ENCODE measurements around the gene HOXA13.
A peak's percentile ranks its signal among the peaks of the same experiment; 100 is the strongest.

HOXA13 gene

DNA sequence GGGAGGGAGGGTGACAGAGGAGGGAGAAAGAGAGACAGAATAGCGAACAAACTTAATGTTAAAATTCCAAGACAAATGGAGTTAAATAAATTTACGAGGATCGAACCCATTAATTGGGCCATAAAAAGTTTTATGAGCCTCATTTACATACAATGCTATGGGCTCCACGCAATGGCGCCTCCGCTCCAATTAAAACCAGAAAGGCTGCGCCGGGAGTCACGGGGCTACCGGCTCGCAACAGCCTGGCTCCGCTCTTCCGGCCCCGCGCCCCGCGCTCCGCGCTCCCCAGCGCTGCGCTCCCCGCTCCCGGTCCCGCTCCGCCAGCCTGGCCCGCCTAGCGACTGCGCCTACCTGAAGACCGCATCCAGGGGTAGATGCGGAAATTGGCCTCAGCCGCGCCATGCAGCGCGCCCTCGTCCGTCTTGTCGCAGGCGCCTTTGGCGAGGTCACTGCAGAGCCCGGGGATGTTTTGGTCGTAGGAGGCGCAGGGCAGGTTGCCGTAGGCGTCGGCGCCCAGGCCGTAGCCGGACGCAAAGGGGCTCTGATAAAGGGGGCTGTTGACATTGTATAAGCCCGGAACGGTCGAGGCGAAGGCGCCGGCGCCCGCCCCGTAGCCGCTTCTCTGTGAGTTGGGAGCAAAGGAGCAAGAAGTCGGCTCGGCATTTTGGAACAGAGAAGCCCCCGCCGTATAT, 43.9 kb downstream of the HOXA13 start:
- peak overlapping the region; percentile 56 for H3K27ac ChIP-seq (ENCODE audit: low read depth, low read length)
- no peaks in the 10 kb centered on the region for H3K36me3 ChIP-seq (ENCODE audit: control insufficient read depth in 1 of 2, insufficient read depth in 2 of 2, low read length in 2 of 2)
- H3K9ac ChIP-seq (ENCODE audit: low read depth in 1 of 2, low read length in 2 of 2): no peak overlapping the region
- peaks cover 94 to 96% of the 10 kb centered on the region in 2 donors for H3K27me3 ChIP-seq (ENCODE audit: control insufficient read depth in 1 of 2, insufficient read depth in 2 of 2, low read length in 2 of 2)
- H3K9me3 ChIP-seq (ENCODE audit: control insufficient read depth in 1 of 2, low read length in 2 of 2): no peaks in the 10 kb centered on the region
- H3K4me1 ChIP-seq (ENCODE audit: control insufficient read depth in 1 of 2, insufficient read depth in 2 of 2, low read length in 2 of 2): peaks cover 20 to 33% of the 10 kb centered on the region in 2 donors
- H3K4me3 ChIP-seq (ENCODE audit: low read depth in 1 of 2, low read length in 2 of 2): peak overlapping the region; percentile 22 to 28

DNA sequence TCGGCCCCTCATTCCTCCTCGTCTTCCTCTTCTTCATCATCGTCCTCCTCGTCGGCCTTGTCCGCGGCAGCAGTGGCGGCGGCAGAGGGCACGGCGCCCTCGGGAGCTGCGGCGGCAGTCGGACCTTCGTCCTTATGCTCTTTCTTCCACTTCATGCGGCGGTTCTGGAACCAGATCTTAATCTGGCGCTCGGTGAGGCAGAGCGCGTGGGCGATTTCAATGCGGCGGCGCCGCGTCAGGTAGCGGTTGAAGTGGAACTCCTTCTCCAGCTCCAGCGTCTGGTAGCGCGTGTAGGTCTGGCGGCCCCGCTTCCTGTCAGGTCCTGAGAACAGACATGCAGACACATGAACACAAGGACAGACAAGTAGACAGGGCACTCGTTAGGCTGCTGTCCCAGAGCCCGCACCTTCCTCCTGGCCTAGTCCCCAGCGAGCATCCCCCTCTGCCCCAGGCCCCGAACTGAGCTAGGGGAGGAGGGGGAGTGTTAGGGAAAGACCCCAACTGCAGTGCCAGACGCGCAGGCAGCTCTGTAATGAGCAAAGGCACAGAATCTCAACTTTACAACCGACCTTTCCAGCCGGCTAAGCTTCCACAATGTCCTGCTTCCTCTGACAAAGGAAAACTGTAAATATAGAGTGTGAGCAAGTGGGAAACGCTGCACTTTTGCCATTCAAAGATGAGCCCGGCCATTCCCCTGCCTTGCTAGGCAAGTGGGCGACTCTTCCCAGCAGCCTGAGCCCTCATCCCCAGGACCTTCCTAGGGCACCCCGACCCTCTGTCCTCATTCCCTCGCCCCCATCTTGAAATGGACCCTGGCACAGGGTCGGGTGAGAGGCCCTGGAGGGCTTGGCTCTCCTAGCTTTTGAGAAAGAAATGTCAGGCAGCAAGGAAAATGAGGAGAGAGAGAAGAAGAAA, 44.7 kb downstream of the HOXA13 start:
- H3K4me1 ChIP-seq (ENCODE audit: control insufficient read depth in 1 of 2, insufficient read depth in 2 of 2, low read length in 2 of 2): peaks cover 25 to 35% of the 10 kb centered on the region in 2 donors
- peak overlapping the region in 1 of 2 donors; percentile 16 for H3K4me3 ChIP-seq (ENCODE audit: low read depth in 1 of 2, low read length in 2 of 2)
- H3K36me3 ChIP-seq (ENCODE audit: control insufficient read depth in 1 of 2, insufficient read depth in 2 of 2, low read length in 2 of 2): no peaks in the 10 kb centered on the region
- peaks cover 94 to 98% of the 10 kb centered on the region in 2 donors for H3K27me3 ChIP-seq (ENCODE audit: control insufficient read depth in 1 of 2, insufficient read depth in 2 of 2, low read length in 2 of 2)
- H3K27ac ChIP-seq (ENCODE audit: low read depth, low read length): no peak overlapping the region
- no peak overlapping the region for H3K9ac ChIP-seq (ENCODE audit: low read depth in 1 of 2, low read length in 2 of 2)
- H3K9me3 ChIP-seq (ENCODE audit: control insufficient read depth in 1 of 2, low read length in 2 of 2): no peaks in the 10 kb centered on the region

DNA sequence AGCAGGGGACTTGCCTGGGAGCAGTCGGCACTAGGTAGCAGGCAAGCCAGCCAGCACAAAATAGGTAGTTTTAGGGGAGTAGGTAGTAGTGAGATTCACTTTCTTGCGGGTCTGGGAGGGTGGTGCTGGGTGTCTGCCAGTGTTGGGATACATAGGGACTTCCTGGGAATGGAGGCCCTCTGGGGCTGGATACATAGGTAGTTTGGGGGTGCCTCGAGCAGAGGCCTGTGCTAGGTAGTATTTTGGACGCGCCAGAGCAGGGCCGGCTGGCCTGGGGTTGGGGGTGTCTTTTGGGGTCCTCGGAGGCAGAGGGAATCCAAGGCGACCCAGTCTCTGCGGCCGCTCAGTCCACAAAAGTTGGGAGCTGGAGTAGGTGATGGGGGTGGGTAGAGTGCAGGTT, 45.5 kb downstream of the HOXA13 start:
- H3K27ac ChIP-seq (ENCODE audit: low read depth, low read length): no peak overlapping the region
- H3K4me1 ChIP-seq (ENCODE audit: control insufficient read depth in 1 of 2, insufficient read depth in 2 of 2, low read length in 2 of 2): peaks cover 25 to 32% of the 10 kb centered on the region in 2 donors
- H3K9ac ChIP-seq (ENCODE audit: low read depth in 1 of 2, low read length in 2 of 2): no peak overlapping the region
- no peak overlapping the region for H3K4me3 ChIP-seq (ENCODE audit: low read depth in 1 of 2, low read length in 2 of 2)
- peaks cover 90 to 97% of the 10 kb centered on the region in 2 donors for H3K27me3 ChIP-seq (ENCODE audit: control insufficient read depth in 1 of 2, insufficient read depth in 2 of 2, low read length in 2 of 2)
- no peaks in the 10 kb centered on the region for H3K9me3 ChIP-seq (ENCODE audit: control insufficient read depth in 1 of 2, low read length in 2 of 2)
- H3K36me3 ChIP-seq (ENCODE audit: control insufficient read depth in 1 of 2, insufficient read depth in 2 of 2, low read length in 2 of 2): no peaks in the 10 kb centered on the region

DNA sequence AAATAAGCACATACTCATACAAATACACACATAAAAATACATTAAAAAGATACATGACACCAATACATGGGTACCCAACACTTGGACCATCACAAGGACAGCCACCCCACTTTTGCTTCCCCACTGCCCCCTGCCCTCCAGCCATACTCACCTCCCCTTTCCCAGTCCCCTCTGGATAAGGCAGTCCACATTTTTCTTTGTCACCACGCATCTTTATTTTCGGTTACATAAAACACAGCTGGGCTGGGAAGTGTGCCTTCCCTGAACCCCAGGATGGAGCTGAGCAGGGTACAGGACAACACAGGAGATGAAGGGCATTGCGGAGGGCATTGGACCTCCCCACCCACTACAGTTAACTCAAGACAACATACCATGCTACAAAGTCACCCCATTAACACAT, 46.4 kb downstream of the HOXA13 start:
- H3K27ac ChIP-seq (ENCODE audit: low read depth, low read length): no peak overlapping the region
- peaks cover 25 to 34% of the 10 kb centered on the region in 2 donors for H3K4me1 ChIP-seq (ENCODE audit: control insufficient read depth in 1 of 2, insufficient read depth in 2 of 2, low read length in 2 of 2)
- H3K4me3 ChIP-seq (ENCODE audit: low read depth in 1 of 2, low read length in 2 of 2): no peak overlapping the region
- no peaks in the 10 kb centered on the region for H3K36me3 ChIP-seq (ENCODE audit: control insufficient read depth in 1 of 2, insufficient read depth in 2 of 2, low read length in 2 of 2)
- peaks cover 90 to 97% of the 10 kb centered on the region in 2 donors for H3K27me3 ChIP-seq (ENCODE audit: control insufficient read depth in 1 of 2, insufficient read depth in 2 of 2, low read length in 2 of 2)
- H3K9ac ChIP-seq (ENCODE audit: low read depth in 1 of 2, low read length in 2 of 2): no peak overlapping the region
- no peaks in the 10 kb centered on the region for H3K9me3 ChIP-seq (ENCODE audit: control insufficient read depth in 1 of 2, low read length in 2 of 2)

DNA sequence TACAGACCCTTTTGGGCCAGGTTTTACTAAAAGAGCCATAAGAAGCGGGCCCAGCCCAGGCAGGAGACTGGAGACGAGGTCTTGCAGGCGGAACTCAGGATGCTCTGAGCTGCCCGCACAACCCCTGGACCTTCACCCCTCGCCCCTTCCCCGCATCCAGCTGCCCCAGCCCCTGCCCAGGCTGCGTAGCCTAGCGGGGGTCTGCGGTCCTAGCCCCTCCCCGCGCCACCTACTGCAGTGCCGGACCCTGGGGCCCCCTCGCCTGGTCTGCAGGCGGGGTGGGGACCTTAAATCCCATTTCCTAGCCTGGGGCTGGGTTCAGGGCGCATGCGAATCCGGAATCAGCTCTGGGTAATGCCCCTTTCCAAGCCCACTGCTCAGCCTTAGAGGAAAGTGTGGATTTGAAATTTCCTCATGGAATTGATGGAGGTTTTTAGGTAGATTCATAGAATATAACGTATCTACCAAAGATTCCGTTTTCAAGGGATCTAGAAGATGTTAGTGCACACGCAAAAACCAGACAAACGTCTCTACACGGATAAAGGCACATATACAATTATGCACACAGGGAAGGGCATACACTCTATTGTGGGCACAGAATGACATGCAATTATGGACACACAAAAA, 47.0 kb downstream of the HOXA13 start:
- peak overlapping the region; percentile 10 for H3K27ac ChIP-seq (ENCODE audit: low read depth, low read length)
- peak overlapping the region in 1 of 2 donors; percentile 47 for H3K4me3 ChIP-seq (ENCODE audit: low read depth in 1 of 2, low read length in 2 of 2)
- no peaks in the 10 kb centered on the region for H3K36me3 ChIP-seq (ENCODE audit: control insufficient read depth in 1 of 2, insufficient read depth in 2 of 2, low read length in 2 of 2)
- H3K4me1 ChIP-seq (ENCODE audit: control insufficient read depth in 1 of 2, insufficient read depth in 2 of 2, low read length in 2 of 2): peaks cover 29 to 40% of the 10 kb centered on the region in 2 donors
- H3K9ac ChIP-seq (ENCODE audit: low read depth in 1 of 2, low read length in 2 of 2): no peak overlapping the region
- peaks cover 91 to 97% of the 10 kb centered on the region in 2 donors for H3K27me3 ChIP-seq (ENCODE audit: control insufficient read depth in 1 of 2, insufficient read depth in 2 of 2, low read length in 2 of 2)
- H3K9me3 ChIP-seq (ENCODE audit: control insufficient read depth in 1 of 2, low read length in 2 of 2): no peaks in the 10 kb centered on the region

DNA sequence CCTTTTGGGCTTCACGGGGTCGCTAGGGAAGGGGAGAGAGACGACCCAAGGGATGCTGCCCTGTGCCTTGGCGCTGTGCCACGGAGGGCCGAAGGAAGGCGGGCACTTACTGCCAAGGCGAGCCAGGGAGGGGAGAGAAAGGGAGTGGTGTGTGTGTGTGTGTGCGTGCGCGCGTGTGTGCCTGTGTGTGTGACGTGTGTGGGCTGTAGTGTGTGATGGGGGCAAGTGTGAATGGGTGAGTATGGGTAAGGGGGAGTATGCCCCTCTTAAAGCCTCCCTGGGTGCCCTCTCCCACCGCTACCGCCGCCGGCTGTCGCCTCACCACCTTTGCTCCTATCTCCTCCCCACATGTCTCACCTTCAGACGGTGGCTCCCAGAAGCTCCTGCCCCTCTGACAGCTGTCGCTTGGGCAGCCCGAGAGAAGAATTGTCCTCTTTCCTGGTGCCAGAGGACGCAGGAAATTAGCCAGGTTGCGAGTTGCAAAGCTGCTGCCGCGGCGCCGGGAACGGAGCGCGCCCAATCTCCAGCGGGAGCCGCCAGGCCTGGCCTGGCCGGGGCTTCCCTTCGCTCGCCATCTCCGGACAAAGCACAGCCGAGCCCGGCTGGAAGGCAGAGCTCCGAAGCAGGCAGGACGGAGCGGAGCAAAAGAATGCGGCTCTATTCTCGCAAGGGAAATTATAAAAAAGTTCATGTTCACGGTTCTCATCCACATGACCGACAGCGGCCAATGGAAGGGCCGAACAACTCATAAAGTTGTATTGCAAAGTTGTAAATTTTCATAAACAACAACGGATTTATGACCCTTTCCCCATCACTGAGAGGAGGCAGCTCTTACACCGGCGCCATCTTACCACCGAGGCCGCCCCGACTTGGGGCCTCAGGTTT, 47.7 kb downstream of the HOXA13 start, which contains the start of gene HOXA3:
TSS of gene HOXA3 (minus strand) at position 653 of the 885 bp plus-strand sequence. CDS start 41,943 bp downstream, outside the sequence.
- peak within 1 kb of the TSS; percentile 67 for H3K27ac ChIP-seq (ENCODE audit: low read depth, low read length)
- peaks cover 91 to 95% of the 10 kb centered on the region in 2 donors for H3K27me3 ChIP-seq (ENCODE audit: control insufficient read depth in 1 of 2, insufficient read depth in 2 of 2, low read length in 2 of 2)

DNA sequence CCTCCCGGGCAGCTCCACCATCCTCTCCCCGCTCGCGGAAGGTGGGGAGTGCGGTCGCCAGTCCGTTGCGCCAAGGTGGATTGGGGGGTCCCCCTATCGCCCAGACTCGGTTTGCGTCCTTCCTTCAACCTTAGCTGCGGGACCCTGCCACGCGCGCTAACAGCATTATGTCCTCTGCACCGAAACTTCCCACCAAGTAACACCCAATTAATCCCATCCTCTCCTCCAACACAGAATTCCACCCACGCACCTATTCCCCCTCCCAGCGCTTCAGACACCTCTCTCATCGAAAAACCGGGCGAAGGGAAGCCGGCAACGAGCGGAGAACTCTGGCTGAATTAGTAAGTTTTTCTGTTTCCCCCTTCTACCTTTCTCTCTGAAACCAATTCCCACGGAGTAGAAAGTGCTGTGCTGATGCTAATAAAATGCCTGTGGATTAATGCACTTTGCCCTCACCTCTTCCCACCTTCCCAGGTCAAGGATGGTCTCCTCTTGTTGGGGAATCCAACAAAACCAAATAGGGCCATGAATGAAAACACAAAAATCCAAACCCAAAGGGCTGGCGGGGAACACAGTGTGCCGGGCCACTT, 48.5 kb downstream of the HOXA13 start:
- H3K4me3 ChIP-seq (ENCODE audit: low read depth in 1 of 2, low read length in 2 of 2): peak overlapping the region; percentile 56 to 60
- H3K4me1 ChIP-seq (ENCODE audit: control insufficient read depth in 1 of 2, insufficient read depth in 2 of 2, low read length in 2 of 2): peaks cover 29 to 45% of the 10 kb centered on the region in 2 donors
- H3K9ac ChIP-seq (ENCODE audit: low read depth in 1 of 2, low read length in 2 of 2): no peak overlapping the region
- no peaks in the 10 kb centered on the region for H3K9me3 ChIP-seq (ENCODE audit: control insufficient read depth in 1 of 2, low read length in 2 of 2)
- peak overlapping the region; percentile 67 for H3K27ac ChIP-seq (ENCODE audit: low read depth, low read length)
- peaks cover 92 to 95% of the 10 kb centered on the region in 2 donors for H3K27me3 ChIP-seq (ENCODE audit: control insufficient read depth in 1 of 2, insufficient read depth in 2 of 2, low read length in 2 of 2)
- H3K36me3 ChIP-seq (ENCODE audit: control insufficient read depth in 1 of 2, insufficient read depth in 2 of 2, low read length in 2 of 2): no peaks in the 10 kb centered on the region

More for the DNA sequence above, 47.7 kb downstream of the HOXA13 start, which contains the start of gene HOXA3:
- Histone ChIP-seq H3K9ac (ENCODE audit: low read depth in 1 of 2, low read length in 2 of 2) (no peak within 1 kb of the TSS), H3K9me3 (ENCODE audit: control insufficient read depth in 1 of 2, low read length in 2 of 2) (no peaks in the 10 kb centered on the region), H3K36me3 (ENCODE audit: control insufficient read depth in 1 of 2, insufficient read depth in 2 of 2, low read length in 2 of 2) (no peaks in the 10 kb centered on the region), H3K4me1 (ENCODE audit: control insufficient read depth in 1 of 2, insufficient read depth in 2 of 2, low read length in 2 of 2) (peaks cover 29 to 45% of the 10 kb centered on the region in 2 donors), H3K4me3 (ENCODE audit: low read depth in 1 of 2, low read length in 2 of 2) (peak within 1 kb of the TSS; percentile 47 to 60)

DNA sequence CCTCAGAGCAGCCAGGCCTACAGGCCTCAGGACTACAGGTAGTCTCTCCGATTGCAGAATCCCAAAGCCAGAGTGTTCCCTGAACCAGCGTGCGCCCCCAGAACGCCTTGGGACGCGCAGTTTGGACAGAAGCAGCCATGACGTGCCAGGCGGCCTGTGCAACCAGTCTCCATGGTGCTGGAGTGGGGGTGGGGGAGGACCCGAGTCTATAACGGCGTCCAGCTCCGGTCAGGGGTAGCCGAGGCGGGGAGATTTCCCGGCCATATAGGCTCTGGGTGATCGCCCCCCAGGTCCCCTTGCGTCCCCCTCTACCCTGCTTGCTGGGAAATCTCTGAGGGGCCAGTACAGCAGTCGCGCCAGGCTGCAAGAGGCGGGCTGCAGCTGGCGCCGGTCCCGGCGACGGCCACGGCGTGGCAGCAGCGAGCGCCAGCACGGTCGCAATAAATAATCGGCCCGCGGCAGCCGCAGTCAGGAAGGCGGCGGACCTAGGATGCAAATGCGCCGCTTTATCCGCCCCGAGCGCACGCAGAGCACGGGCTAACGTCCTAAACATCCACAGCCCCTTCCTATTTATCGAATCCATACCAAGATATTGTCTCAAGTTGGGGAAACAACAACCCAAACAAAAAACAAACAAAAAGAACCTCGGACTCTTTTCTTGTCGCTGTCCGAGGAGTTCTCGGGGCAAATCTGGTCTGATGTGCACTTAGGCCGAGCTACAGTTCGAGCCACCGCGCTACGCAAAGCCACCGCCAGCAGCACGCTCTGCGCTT, 49.1 kb downstream of the HOXA13 start:
- peak overlapping the region; percentile 64 for H3K27ac ChIP-seq (ENCODE audit: low read depth, low read length)
- no peak overlapping the region for H3K9ac ChIP-seq (ENCODE audit: low read depth in 1 of 2, low read length in 2 of 2)

More for the DNA sequence above, 49.1 kb downstream of the HOXA13 start:
- Histone ChIP-seq H3K4me1 (ENCODE audit: control insufficient read depth in 1 of 2, insufficient read depth in 2 of 2, low read length in 2 of 2) (peaks cover 29 to 40% of the 10 kb centered on the region in 2 donors), H3K27me3 (ENCODE audit: control insufficient read depth in 1 of 2, insufficient read depth in 2 of 2, low read length in 2 of 2) (peaks cover 92 to 94% of the 10 kb centered on the region in 2 donors), H3K36me3 (ENCODE audit: control insufficient read depth in 1 of 2, insufficient read depth in 2 of 2, low read length in 2 of 2) (no peaks in the 10 kb centered on the region), H3K9me3 (ENCODE audit: control insufficient read depth in 1 of 2, low read length in 2 of 2) (no peaks in the 10 kb centered on the region), H3K4me3 (ENCODE audit: low read depth in 1 of 2, low read length in 2 of 2) (peak overlapping the region; percentile 56 to 60)
